Superior temporal gyrus (tissue), 1 donor: ENCODE results near the gene AUTS2.

Source experiments
- DNase-seq: peaks from one replicate; pipeline ENCODE4 v3.0.0-alpha.2; 2016; ENCODE audit errors: extremely low spot score

AUTS2 gene

DNA sequence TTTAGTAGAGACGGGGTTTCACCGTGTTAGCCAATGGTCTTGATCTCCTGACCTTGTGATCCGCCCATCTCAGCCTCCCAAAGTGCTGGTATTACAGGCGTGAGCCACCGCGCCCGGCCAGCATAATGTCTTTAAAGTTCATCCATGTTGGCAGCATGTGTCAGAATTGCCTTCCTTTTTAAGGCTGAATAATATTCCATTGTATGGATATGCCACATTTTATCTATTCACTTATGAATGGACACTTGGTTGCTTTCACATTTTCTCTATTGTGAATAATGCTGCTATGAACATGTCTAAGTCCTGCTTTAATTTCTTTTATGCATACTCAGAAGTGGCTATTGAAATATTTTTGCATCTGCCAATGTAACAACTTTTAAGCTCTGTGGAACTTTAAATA is 779.7 kb downstream of the AUTS2 start:
- no peak for DNase-seq

DNA sequence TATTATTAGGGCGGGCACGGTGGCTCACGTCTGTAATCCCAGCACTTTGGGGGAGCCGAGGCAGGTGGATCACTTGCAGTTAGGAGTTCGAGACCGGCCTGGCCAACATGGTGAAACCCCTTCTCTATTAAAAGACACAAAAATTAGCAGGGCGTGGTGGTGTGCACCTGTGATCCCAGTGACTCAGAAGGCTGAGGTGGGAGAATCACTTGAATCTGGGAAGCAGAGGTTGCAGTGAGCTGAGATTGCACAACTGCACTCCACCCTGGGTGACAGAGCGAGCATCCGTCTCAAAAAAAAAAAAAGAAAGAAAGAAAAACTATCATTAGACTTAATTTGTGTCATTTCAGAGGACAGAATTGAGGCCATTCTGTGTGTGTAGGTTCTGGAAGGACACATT is 780.9 kb downstream of the AUTS2 start:
- DNase-seq = no peak

DNA sequence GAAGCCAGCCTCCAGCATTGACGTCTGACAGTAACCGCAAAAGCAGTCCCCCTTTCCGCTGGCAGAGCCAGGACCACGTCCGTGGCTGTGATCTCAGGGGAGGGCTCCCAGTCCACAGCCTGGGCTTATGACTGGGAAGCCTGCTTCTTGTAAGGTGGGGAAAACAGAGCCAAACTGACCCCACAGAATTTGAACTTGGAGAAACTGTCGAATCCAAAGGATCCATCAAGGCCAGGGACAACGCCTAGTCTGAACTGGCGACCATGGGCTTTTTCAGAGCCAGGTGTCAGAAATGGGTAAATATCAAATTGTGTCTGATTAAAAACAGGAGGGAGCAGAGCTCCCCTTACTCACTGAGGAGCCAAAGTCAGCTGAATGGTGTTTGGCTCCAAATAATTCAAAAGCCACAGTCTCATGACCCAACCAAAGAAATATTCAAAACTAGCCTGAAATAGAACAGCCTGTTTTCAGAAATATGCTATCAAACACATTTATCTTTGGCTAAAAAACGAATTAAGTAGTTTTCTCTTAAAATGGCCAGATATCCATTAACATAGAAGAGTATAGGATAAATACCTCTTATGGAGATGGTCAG is 782.2 kb downstream of the AUTS2 start:
- DNase-seq = no peak

DNA sequence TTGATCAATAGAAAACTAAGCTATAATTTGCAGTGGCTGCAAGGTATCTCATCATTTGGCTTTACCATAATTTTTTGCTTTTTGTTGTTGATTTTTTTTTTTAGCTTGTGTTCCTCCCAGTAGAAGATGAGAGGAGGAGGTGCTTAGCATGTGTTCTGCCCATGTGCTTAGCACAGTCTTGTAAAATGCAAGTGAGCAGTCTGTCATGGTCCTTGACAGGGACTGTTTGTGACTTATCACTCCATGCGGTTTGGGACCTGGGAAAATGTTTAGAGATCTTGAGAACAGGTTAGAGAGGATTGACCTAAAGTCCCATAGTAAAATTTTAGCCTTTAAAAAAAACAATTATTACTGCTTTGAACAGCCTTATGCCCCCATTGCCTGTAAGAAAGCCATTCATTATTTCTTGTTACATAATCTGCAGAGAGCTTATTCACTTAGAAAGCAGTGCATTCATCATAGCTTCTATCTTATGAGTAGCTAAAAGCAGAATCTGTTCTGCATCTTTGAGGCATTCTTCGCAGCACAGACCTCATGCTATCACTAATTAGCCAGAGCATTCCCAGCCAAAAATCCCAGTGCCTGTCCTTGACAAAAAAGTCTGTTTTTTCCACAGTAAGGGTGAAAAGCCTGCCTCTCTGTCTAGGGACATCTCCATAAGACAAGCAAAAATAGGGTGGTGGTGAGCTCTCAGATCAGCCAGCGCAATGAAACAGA is 784.9 kb downstream of the AUTS2 start:
- peak; percentile 70 for DNase-seq

DNA sequence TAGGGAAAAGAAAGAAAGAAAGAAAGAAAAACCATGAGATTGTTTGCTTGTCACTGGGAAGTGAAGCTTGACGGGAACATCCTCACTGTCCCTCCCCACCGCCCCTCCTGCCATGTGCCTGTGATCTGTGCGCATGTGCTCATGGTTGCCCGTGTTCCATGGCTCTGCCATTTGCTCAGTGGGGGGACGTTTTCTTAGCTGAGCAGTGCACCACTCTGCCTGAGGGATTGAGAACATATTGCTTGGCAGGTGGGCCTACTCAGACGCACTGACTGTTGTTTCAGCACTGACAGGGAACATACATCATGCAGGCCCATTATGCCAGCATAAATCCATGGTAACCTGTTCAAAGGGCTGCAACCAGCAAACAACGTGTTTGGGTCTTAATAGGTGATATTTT is 785.7 kb downstream of the AUTS2 start:
- DNase-seq = no peak

DNA sequence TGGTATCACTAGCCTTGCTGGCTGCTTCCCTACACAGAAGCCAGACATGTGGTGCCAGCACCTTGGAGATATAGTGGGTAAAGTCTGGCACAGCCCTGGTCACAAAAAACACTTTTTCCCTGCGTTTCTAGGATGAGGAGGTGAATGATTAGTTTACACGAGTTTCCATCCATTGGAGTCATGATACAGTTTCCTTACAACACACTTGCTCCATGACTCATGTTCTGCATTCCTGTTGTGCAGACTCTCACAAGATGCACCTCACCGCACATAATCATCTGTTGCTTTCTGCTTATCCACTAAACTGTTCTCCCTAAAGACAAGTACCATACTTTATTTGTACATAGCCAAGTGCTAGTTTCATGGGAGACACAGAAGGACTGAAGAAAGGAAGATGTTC is 786.6 kb downstream of the AUTS2 start:
- DNase-seq = no peak

DNA sequence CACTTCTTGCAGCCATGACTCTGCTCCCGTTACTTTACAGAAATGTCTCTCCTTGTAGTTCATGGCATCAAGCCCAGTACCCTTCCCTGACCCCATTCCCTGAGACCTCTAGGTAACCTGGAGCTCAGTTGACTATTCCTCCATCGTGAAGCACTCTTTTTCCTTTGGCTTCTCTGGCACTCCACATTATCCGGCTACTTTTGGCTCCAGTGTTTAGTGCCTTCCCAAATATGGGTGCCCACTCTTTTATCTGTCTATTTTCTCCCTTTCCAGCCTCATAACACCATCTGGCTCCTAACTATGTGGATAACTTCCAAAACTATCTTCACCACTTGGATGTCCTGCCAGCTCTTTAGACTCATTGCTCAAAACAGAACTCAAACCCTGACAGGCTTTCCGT is 788.9 kb downstream of the AUTS2 start:
- DNase-seq = peak; percentile 66

DNA sequence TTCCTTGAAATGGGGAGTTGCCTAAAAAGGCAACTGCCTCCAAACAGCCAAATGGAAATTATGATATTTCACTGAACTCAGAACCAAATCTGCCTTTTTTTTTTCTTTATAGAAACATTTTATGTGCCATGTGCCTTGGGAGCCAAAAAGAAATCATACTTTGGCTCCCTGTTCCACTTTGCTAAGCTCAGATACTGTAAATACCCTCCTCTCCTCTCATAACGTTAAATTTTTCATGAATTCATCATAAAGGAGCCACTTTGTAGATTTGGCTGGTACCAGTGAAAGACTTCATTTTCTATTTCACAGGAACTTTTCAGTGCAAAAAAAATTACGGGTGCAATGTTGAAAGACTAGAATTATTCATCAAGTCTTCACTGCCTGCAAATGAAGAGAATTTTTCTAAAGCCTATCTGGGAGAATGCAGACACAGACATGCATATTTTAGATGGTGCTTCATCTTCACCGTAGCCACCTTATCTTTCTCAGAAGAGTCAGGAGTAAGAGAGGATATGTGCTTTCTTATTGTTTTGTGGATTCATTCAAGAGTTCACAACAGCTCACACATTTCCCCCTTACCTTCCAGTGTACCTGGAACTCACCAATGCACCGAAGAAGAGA is 791.4 kb downstream of the AUTS2 start:
- DNase-seq = peak; percentile 42

DNA sequence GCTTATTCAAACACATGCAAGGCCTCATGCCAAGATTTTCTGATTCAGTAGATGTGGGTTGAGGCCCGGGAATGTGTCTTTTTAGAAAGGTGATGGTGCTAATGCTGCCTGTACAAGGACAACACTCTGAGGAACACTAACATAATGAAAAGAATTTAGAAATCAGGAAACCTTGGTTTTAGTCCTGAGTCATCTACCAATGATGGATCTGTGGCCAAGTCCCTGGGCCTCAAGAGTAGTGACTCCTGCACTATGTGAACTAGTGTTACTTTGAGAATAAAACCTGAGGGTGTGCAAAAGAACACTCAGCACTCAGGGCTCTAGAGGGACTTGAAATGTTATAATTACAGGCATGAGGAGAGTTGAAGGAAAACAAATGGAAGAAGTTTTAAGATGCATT is 792.0 kb downstream of the AUTS2 start:
- no peak for DNase-seq

DNA sequence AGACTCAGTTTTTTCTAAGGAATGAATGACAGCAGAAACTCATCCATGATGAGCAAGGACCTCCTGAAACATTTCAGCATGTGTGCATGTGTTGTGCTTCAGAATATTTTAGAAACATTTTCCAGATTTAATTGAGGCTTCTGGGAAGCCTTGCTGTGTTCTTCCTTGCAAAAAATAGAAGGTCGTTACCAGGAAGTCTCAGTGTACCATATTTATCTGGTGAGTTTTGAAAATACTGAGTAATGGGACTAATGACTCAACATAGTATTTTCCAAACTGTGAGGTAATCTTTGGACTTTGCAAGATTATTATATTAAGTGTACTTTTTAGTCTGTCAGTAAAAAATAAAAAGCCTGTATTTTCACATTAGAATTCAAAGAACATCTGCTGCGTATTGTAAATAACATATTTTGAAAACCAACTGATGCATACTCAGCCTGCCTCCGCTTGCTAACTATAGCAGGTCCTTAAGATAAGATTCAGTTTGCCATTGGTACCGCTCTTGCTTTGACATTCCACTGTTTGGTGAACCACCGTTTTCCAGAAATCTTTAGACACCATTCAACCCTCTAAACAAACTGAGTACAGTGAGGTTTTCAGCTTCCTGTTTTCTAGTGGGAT is 794.1 kb downstream of the AUTS2 start:
- DNase-seq = peak; percentile 31

DNA sequence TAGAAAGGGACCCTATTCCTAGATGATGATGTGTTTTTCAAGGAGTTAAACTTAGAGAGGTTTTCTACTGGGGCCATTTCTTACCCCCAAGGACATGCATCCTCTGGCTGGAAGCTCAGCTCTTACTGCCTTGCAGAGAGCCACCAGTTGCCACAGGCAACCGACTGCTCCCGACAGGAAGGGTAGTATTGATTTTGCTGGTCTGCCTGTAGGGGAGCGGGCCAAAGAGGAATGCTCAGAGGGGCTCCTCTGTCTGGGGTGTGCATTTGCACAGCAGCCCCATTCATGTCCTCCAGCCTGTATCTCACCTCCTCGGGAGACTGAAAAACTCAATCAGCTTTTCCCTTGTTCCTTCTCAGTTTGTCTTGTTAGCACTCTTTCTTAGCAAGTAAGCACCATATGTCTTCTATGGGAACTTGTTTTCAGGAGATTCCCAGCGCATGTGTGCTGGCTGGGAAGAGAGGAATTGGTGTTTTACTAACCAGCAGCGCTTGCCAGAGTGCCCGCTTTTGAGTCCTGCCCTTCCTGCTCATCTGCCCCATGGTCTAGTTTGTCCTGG is 794.7 kb downstream of the AUTS2 start:
- DNase-seq = peak; percentile 42

DNA sequence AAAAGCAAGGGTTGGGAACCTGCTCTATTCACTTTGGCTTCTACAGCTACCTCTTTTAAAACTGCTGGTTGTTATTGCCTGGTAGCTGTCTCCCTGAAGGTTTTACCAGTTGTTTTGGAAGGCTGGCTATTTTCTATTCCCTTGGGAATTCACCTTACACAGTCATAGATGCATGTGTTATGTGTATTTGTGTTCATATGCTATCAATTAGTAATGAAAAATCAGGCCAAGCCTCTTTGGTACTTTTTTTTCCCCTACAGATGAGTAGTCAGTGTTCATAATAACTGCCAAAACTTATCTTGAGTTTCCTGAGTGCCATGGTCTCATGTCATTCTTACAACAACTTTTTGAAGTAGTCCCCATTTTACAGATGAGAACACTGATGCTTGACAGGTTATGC is 795.7 kb downstream of the AUTS2 start:
- no peak for DNase-seq

DNA sequence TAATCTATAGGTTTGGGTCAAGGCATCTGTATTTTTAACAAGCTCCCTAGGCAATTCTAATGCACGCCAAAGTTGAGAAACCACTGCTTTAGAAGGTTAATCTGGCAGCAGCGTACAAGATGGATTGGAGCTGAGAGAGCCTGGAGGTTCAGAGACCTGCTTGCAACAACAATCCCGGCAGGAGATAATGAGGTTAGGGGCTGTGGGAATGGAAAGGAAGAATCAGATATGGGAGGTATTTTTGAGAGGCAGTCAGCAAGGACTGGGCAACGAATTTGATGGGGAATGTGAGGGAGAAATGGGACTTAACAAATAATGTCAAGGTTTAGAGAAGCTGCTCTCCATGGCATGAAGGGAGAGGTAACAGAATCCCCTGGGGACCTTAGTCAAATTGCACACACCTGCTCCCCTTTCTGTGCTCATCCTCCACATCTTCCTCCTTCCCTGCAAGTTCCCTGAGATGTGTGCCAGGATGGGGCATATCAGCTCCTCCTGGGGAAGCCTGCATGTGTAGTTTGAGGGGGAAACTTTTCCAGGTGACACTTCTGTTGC is 802.6 kb downstream of the AUTS2 start:
- DNase-seq = no peak

DNA sequence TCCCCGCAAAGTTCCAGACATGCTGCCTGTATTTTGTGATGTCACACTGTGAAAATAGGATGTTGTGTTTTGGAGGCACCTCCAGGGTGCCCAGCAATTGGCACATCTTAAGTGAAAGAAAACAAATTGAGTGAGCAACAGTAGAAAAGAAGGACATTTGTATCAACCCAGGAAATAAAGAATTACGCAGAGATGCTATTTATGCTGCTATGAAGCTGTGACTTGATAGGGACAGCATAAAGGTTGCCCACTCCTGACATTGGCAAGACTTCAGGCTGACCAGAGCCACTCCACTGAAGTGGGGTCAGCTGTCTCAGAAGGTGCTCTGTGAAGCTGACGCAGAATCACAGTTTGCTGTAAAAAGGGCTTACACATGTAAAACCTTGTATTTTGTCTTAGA is 803.8 kb downstream of the AUTS2 start:
- DNase-seq = no peak

DNA sequence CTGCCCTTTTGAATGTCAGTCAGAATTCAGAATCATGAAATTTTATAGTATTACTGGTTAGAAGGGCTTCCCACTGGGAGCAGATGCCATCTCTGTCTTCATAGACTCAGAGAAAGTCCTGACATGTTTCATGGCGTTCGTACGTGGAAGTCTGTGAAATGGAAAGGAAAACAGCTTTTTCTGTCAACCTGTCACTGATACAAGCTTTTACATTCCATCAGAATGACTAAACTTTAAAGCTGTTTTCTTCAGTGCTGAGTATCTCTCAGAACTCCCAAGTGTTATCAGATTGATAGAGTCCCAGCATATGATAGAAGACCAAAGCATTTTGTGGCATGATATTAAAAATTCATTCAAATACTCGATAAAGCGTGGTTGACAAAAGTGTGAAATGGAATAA is 807.0 kb downstream of the AUTS2 start:
- DNase-seq = no peak

DNA sequence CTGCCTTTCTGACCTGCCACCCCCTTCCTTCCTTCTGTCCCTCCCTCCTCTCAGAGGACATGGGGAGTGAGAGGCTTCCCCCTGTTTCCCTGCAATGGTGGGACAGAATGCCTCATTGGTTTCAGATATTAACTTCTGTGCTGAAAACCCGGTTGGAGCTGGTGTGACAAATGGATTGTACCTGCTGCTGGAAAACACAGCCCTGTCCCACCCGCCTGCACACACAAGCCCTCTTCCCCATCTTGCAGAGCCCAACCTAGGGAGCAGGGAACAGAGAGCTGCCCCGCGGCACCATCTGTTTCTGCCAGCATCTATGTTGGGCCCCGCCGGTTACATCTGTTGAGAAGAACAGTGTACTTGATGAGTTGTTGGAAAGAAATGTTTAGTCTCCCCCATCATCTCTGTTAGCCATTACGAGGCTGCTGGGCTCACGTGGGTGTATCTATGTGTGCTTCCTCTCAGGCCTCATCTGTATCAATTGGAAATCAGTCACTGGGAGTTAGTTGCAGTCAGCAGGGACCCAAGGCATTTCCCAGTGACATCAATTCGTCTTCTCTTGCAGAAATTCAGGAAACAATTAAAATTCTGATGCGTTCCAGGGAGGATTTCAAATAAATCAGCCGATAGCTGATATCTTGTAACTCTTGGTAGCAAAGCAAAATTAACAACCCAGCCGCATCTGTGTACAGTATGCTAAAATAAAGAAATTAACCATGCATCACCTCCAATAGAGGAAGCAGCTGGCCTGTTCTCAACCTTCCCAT is 808.1 kb downstream of the AUTS2 start:
- no peak for DNase-seq

DNA sequence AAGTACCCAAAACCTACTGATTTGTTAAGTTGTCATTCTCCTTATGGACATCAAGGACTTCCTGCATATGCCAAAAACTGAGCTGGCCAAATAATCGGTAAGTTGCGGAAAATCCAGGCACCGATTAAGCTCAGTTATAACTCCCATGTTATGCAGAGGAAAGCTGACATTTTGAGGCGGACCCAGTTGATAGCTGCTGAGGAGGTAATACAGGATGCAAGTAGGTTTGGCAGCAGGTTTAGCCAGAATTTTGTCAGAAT is 808.6 kb downstream of the AUTS2 start:
- DNase-seq = no peak

DNA sequence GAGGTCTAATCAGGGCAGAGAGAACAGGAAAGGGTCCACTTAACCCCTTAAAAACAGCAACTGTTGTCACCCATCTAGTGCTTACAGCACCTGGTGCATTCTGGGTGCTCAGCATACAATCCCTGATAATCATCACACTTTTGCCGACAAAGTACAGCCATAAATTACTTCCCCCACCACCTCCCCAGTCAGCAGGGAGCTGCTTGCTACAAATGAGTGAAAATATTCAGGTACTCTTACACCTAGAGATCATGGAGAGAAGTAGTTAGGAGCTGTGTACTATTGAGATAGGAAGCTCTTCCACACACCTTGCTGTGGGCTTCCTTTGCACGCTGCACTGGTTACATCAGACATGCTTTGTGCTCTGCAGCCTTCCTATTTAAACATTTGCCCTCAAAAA is 810.2 kb downstream of the AUTS2 start:
- no peak for DNase-seq

DNA sequence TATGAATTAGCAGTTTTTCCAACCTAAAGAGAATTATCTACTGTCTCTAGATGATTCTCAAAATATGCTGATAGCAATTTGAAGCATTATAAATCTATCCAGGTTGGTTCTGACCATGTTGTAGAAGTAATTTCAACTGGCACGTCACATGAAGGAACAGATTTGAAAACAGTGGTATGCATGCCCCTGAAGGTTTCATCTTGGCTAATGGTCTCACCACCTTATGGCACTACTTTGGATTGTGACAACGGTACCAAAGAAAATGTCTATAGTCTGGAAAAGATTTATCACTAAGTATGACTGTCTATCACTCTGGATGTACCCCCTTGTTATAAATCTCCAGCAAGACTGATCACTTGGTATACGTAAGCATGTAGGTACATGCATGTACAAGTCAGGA is 810.6 kb downstream of the AUTS2 start:
- DNase-seq = no peak

DNA sequence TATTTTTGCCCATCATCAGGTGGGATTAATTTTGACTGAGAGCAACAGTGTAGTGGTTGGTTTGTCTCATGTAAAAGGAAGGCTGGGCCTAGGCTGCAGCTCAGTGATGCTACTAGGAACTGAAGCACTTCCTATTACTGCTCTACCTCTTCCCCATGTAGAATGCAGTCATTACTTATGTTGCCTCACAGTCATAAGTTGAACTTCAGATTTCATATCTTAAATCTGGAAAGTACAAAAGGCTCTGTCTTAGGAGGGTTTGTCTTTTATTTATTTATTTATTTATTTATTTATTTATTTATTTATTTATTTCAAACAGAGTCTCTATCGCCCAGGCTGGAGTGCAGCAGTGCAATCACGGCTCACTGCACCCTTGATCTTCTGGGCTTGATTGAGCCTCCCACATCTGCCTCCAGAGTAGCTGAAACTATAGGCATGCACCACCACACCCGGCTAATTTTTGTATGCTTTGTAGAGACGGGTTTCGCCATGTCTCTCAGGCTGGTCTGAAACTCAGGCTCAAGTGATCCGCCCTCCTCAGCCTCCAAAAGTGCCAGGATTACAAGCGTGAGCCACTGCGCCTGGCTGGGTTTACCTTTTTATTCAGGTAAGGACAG is 812.0 kb downstream of the AUTS2 start:
- no peak for DNase-seq

DNA sequence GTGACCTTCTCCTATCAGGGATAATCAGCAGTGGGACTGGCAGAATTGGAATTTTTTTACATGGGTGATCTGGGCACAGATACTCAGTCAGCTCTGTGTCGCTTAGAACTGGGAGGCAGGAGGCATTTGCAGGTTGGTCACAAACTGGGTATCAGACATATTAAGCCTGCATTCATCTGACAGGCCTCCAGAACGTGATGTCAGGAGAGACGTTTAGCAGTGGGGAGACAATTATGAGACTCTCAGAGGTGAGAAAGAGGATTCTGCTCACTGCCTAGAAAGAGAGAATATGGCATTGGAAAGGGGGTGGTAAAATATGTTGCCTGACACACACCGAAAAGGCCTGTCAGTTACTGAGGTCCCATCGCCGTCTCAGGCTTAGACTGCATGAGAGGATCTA is 816.1 kb downstream of the AUTS2 start:
- no peak for DNase-seq
